Stimulated activated naive CD4-positive, alpha-beta T cell (primary cell): Measurements from ENCODE around the gene HSPBP1.

ENCODE experiments used
- DNase-seq, 6 experiments: peaks; one replicate each; lab custom pipeline; 2025; lab: John Stamatoyannopoulos, UW

HSPBP1 gene

DNA sequence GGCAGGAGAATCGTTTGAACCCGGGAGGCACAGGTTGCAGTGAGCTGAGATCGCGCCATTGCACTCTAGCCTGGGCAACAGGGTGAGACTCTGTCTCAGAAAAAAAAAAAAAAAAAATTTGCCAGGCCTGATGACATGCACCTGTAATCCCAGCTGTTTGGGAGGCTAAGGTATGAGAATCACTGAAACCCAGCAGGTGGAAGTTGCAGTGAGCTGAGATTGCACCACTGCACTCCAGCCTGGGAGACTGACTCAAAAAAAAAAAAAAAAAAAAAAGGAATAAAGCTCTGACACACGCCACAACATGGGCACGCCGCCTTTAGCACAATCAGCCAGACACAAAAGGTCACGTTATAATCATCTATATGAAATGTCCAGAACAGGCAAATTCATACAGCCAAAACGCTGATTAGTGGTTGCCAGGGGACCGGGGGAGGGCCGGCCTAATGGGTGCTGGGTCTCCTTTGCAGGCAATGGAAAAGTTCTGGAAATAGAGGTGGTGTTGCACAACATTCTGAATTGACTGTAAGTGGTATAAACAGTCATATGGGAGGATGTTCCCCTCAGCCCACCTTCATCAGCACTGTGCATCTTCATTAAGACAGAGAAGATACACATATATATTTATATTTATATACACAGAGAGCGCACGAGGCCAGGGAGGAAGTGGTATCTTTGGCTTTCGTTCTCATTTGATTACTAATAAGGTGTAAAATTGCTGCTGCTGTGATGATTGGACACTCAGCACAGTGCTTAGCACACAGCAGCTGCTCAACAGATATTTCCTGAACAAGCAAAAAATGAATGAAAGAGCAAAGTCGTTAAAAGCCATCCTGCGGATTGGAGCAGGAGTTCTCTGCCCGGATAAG, 3.8 kb downstream of the HSPBP1 start:
- DNase-seq, result no peak

DNA sequence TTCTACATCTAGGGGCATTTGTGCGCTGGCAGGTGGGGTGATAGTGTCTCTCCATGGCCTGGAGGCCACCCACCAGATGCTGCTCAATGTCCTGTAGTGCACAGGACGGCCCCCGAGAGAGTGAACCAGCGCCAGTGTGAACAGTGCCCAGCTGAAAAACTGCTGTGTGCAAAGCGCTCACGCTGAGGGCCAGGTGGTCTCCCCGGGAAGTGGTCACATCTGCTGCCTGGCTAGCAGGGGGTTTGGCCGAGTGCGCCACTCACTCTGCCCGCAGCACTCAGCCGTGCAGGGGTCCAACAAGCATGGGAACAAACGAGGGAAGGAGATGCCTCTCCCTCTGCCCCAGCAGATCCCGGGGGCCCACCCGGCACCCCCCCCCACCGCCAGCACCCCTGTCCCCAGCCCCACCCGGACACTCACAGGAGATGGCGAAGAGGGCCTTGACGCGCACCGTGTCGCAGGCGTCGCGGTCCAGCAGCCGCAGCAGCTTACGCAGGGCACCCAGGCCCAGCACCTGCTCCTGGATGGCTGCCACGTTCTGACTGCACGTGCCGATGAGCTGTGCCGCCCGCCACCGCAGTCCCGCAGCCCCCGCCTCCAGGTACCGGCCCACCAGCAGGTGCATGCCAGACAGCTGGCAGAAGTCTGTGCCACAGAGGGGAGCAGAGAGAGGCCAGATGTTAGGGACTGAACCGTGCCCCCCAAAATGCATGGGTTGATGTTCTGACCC, 5.8 kb downstream of the HSPBP1 start:
- DNase-seq, result no peak

DNA sequence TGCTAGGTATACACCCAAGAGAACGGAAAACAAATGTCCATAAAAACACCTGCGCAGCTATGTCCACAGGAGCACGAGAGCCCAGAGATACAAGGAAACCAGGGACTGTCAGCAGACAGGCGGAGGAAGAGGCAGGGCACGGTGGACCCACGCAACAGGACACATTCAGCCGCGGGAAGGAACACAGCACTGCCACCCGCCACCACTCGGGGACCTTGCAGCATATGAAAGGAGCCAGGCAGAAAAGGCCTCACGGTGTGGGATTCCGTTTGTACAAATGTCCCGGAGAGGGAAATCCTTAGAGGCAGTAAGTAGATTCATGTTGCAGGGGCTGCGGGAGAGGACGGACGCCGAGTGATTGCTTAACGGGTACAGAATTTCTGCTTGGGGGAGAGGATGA, 7.8 kb downstream of the HSPBP1 start:
- DNase-seq, result no peak

DNA sequence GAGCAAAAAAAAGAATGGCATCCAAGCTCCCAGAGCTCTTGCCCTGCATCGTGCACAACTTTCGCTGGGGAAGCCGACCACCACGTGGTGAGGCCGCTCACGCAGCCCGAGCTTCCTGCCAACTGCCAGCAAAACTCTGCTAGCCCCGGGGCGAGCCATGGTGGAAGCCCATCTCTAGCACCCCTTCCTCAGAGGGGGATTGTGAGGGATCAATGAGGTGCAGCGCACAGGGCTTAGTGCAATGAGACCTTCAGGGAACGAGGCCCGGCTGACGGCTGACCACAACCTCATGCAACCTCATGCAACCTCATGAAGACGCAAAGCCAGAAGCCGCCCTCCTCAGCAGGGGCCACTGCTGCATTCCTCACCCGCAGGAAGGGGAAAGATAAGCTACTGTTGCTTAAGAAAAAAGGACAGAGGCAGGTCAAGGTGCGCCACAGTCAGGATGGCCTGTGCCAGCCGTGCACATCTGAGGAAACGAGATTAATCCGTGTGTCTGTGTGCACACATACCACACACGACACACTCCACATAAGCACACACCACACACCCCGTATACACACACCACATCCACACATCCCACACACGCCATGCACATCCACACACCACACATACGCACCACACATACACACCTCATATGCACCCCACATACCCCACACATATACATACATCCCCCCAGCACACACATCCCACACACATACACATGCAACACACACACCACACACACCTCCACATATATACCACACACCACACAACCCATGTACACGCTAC, 9.6 kb downstream of the HSPBP1 start:
- no peak for DNase-seq

DNA sequence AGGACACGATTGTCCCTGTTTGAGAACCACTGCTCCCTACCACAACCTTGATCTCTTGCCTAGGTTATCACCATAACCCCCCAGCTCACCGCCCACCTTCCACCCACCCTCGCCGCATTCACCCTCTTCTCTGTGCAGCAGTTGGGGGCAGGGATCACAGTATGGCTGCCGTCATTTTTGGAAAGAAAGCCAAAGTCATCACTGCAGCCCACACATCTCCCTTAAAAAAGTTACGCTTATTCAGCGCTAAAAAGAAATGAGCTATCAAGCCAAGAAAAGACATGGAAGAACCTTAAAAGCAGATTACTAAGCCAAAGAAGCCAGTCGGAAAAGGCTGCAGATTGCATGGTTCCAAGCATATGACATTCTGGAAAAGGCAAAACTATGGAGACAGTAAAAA, 10.6 kb downstream of the HSPBP1 start:
- no peak for DNase-seq

DNA sequence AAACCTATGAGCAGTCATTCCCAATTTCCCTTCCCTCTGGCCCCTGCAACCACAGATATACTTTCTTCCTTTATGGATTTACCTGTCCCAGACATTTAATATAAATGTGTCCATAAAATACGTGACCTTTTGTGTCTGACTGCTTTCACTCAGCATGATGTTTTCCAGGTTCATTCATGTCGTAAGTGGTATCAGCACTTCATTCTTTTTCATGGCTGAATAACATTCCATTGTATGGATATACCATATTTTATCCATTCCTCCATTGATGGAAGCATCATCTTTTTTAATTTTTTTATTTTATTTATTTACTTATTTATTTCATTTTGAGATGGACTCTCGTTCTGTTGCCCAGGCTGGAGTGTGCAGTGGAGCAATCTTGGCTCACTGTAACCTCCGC, 13.1 kb downstream of the HSPBP1 start:
- no peak for DNase-seq

DNA sequence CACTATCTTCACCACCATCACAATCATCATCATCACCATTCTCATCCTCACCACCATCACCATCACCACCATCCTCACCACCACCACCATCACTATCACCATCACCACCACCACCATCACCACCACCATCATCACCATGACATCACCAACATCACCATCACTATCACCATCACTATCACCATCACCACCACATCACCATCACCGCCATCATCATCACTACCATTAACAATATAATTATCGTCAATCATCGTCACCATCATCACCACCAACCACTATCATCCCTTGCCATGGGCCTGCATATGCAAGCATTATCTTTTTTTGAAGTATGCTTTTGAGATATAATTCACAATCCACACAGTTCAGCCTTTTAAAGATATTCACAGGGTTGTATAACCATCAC, 13.5 kb downstream of the HSPBP1 start:
- DNase-seq, result no peak

DNA sequence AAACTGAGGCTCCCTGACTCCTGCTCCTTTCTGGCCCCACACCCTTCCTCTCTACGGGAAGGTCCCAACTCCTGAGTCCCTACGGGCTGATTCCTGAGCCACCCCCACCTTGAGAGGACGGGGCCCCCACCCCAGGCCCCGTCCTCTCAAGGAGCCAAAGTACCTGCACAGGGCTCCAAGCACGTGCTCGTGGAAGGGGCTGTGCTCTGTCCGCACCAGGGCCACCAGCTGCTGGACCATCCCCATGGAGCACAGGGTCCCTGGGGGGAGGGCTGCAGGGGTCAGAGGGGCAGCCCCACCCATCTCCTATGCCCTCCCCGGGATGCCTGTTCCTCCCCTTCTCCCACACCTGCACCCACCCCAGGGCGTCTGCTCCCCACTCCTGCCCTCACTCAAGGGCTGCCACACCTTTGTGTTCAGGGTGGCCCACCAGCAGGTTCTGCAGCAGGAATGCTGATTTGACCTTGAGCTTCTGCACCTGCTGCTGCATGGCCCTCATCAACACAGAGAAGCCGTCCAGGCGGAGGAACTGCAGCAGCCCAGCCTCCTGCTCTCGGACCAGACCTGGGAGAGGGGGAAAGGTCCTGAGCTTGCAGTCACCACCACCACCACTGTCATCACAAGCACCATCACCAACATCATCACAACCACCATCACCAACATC, 14.1 kb downstream of the HSPBP1 start:
- DNase-seq, result no peak

DNA sequence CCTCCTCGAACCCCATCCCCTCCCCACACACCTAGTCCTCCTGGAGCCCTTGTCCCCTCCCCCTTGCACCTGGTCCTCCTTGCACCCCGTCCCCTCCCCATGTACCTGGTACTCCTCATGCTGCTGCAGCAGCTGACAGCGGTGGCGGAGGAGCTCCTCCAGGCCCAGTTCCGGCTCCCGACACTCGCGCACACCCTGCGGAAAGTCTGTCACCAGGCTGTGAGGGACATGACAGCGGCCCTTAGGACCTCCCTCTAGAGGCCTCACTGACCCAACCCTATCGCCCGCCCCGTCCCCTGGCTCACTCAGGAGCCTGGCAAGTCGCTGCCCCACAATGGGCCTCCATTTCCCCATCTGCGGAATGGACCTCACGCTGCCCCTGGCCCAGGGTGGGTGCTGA, 14.7 kb downstream of the HSPBP1 start:
- DNase-seq, result no peak

DNA sequence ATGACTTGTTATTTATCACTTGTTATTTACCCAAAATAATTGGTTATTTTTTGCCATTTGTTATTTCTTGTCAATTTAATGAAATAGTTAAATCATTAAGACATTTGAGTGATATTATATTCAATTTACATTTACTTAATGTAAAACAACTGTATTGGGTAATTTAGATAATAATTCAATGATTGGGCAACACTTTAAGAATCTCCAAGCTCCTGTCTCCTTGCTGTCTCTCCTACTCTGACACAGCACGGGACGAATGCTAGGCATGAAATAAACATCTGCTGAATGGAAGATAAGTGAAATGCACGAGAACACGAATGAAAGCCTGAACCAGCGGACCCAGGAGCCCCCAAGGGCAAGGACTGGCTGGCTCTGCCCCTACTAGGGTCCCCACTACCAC, 15.4 kb downstream of the HSPBP1 start:
- DNase-seq, result no peak

DNA sequence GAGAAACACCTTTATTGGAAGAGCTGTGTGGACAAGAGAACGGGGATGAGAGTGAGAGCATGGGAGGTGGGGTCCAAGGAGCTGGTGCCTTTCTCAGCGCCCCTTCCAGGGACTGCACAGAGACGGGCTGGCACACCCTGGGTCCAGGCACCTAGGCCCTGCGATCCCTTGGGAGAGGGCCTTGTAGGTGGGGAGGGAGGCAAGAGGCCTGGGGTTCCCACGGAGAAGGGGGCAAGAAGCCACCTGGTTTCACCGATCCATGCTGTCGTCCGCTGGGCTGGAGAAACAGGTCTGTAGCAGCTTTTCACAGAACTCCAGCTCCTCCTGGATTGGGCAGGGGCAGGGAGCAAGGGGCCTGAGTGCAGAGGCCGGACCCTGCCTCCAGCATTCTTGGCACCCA, 17.6 kb downstream of the HSPBP1 start:
- DNase-seq, result no peak

DNA sequence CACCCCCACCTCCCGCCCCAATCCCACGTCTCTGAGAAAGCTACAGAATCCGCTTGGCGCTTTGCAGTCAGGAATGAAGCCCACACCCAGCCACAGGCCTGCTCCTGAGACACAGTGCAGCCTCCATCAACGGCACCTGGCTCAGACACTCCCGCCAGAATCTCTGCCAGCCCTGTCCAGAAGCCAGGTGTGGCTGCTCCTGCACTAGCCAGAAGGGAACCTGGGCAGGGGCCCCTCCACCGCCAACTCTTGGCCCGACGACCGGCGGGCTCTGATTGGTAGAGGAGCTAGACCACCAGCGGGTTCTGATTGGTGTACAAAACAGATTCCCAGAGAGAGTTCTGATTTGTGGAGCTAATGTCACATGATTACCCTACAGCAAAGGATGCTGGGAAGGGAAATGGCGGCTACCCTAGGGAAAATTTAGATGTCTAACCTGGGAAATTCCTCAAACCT, 18.2 kb downstream of the HSPBP1 start:
- no peak for DNase-seq

DNA sequence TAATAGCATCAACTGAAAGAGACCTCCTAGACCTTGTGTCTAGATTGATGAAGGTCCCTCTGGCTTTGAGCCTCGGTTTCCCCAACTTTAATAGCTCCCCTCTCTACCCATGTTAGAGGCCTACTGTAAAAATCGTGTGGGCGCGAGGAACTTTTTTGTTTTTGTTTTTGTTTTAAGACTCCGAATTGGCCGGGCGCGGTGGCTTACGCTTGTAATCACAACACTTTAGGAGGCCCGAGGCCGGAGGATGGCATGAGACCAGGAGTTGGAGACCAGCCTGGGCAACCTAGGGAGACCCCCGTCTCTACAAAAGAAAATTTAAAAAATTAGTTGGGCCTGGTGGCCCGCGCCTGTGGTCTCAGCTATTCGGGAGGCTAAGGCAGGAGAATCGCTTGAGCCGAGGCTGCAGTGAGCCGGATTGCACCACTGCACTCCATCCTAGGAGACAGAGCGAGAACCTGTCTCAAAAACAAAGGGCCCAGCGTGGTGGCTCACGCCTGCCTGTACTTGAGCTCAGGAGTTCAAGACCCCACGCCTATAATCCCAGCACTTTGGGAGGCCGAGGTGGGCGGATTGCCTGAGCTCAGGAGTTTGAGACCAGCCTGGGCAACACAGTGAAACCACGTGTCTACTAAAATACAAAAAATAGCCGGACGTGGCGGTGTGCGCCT, 20.2 kb downstream of the HSPBP1 start:
- peak in 1 of 6 experiments; percentile 49 for DNase-seq

DNA sequence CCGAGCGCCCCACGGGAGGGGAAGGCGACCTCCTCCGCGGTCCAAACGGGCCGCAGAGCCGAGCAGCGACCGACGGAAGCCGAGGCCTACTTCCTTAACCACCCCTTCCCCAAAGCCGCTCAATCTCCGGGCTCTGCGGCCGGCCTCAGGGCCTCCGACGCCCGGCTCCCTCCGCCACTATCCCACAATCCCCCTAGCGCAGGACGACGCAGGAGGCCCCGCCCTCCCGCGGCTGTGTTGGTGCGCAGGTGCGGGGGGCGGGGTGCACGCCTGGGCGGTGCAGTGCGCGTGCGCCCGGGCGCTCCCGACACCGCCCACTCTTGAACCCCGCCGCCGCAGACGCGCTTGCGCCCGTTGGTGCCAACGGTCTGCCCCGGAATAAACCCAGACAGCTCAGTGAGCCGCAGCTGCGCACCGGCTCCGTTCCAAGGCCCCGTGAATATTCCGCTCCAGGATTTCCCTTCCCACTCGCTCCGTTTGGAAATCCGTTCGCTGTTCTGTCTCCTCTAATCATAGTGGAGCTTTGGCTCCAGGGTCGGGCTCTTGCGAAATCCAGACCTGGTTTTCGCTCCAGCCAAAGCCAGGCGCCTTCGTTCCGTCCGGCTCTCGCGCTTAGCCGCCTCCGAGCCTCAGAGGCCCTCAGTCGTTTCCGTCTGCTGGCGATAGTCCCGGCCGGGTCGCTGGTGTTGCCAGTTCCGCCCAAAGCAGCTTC, 20.9 kb downstream of the HSPBP1 start, which contains the start of gene PPP6R1:
Gene PPP6R1, minus strand, starts transcription at position 190 of the 712 bp plus-strand sequence. CDS start 11,914 bp downstream, outside the sequence.
- DNase-seq, result peak; percentile 89 to 100 (median 93)

DNA sequence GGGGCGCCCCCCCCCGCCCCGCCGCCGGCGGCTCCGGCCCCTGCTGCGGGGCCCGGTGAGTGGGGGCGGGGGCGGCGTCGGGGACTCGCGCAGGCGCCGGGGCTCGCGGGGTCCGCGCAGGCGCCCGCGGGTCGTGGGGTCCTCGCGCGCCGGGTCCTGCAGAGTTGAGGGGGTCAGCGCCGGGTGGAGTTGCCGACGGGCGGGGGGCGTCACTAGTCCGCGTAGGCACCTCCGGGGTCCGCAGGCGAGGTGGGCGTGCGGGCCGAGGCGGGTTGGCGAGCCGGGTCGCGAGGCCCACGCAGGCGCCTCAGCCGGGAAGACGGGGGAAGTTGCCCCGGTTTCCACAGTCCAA, 21.5 kb downstream of the HSPBP1 start:
- peak in 4 of 6 experiments; percentile 34 to 72 (median 61) for DNase-seq

DNA sequence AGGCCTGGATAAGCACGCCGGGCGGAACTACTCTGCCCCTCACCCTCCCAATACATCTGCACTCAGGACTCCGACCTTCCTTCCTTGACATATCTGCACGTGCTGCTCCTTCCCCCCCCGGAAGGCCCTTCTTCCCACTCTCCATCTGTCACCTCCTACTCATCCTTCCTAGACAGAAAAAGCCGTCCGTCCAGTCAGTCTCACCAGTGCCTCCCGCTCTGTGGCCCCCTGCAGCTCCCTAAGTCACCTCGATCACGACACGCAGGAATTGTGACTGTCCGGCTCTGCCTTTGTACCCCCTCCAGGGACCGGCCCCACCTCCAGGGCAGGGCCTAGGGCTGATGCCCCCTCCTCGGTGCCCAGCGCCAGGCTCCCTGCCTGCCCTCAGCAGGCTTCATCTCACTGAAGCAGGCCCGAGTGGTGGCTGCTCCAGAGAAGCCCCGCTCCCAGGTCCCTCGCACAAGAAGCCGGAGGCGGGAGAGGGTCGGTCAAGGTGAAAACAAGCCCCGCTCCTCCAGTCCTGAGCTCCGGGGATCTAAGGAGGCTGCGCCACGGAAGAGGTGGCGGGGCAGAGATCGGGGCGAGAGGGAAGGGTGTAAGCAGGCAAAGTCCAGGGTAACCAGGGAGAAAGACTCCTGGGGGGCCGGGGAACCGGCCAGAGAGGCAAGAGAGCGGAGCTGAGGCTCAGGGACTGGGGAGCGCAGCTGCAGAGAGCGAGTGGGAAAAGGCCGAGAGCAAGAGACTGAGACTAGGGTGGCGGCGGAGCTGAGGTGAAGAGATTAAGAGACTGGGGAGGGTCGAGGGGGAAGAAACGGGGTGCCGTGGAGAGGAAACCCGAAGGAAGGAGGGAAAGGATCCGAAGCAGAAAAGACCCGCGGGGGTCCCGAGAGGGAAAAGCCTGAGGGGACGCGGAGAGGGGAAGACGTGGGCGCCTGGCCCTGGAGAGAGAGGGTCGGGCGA, 22.2 kb downstream of the HSPBP1 start:
- DNase-seq, result peak in 3 of 6 experiments; percentile 9 to 52 (median 22)

DNA sequence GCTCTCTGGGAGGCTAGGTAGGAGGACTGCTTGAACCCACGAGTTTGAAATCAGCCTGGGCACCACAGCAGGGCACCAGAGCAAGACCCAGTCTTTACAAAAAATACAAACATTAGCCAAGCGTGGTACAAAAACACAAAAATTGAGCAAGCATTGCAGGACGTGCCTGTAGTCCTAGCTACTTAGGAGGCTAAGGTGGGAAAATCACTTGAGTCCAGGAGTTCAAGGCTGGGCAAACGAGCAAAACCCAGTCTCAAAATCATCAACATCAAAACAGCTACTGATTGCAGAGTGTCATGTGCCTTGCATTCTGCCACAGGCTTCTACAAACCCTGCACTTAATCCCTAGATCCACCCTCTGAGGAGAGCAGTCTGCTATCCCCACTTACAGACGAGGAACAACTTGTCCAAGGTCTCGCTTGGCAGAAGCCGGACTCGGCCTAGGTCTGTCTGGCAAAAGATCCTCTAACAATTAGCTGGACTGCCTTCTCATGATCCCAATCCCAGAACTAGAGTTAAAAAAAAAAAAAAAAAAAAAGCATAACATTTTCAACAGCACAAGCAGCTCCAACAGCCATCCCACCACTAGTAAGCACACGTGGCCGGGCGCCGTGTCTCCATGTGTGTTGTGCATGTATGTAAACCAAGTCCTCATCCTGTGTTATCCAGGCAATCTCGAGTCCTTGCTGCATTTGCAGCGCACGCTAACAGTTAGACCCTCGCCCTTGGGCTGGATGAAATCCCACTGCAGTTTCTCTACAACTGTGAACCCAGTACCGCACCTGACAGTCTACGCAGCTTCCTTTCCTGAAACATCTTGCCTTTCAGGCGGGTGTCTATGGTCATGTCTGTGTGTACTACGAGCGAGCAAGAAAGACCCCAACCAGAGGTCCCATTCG, 23.1 kb downstream of the HSPBP1 start:
- DNase-seq, result peak in 1 of 6 experiments; percentile 40
